ENCODE data around the gene PTPRJ.

PTPRJ gene

GRCh38 chr11:48167380-48167779 lies 187.0 kb downstream of the PTPRJ start:
- H3K4me3 ChIP-seq (ENCODE audit: low read length): no peak overlapping the region
- no peak for DNase-seq (ENCODE audit: low read depth, low spot score)

GRCh38 chr11:48168815-48169214 lies 188.5 kb downstream of the PTPRJ start:
- DNase-seq (ENCODE audit: low read depth, low spot score): no peak
- H3K4me3 ChIP-seq (ENCODE audit: low read length): no peak overlapping the region

- no peak overlapping the region for H3K4me3 ChIP-seq (ENCODE audit: low read length)
Observed at GRCh38 chr11:48169259-48169658, 188.9 kb downstream of the PTPRJ start.

DNA sequence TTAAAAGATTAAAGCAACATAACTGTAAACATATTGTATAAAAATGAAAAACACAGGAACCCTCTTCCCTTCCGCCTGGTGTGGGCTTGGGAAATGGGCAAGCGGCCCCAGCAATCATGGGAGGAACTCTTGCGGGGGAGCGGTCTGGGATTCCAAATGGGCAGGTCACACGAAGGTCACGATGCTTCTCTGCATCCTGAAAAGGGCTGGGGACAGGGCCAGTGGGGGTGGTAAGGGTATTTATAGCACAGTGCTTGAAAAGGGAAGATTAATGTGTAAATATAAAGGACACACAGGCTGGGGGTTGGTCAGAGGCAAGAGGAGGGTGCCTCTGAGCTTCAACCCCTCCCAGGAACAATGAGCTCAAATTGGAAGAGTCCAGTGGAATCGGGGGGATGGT lies 189.4 kb downstream of the PTPRJ start:
- no peak overlapping the region for H3K4me3 ChIP-seq (ENCODE audit: low read length)
- no peak for DNase-seq (ENCODE audit: low read depth, low spot score)

More at GRCh38 chr11:48169259-48169658, 188.9 kb downstream of the PTPRJ start:
- no peak for DNase-seq (ENCODE audit: low read depth, low spot score)

DNA sequence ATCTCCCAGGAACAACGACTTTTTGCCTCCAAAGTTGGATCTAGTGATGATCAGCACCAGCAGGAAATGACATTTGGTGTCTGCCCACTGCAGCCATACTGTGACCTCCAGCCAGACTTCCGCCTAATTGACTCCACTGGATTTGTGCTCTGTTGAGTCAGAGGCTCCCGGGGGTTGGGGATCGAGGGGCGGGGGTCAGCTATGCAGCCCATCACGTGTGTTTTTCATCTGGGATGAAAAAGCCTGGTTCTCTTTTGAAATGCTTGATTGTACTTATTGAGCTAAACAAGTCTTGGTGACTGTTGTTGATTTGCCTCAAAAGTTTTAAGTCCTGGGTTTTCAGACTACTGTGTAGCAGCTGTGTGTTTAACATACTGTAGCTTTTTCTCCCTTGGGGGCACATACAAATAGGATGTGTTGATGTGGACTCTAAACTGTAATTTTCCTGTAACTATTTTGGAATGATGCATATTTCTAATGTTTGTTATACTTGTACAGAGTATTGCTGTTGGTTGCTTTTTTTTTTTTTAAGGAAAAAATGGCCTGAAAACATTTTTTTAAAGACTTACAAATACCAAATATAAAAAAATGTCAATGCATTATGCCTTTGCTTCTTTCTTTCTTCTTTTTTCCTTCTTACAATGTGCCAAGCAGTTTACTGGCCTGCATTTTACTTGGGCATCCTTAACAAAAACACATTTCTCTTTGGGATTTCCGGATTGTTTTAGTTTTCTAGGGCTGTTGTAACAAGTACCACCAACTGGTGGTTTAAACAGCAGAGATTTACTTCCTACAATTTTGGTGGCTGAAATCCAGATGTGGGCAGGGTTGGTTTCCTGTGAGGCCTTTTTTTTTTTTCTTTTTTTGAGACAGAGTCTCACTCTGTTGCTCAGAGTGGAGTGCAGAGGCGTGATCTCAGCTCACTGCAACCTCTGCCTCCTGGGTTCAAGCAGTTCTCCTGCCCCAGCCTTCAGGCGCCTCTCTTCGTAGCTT lies 190.2 kb downstream of the PTPRJ start:
- no peak overlapping the region for H3K4me3 ChIP-seq (ENCODE audit: low read length)
- DNase-seq (ENCODE audit: low read depth, low spot score): peak; percentile 39

- no peak overlapping the region for H3K4me3 ChIP-seq (ENCODE audit: low read length)
- peak; percentile 42 for DNase-seq (ENCODE audit: low read depth, low spot score)
Observed at GRCh38 chr11:48172818-48173609, 192.7 kb downstream of the PTPRJ start.

DNA sequence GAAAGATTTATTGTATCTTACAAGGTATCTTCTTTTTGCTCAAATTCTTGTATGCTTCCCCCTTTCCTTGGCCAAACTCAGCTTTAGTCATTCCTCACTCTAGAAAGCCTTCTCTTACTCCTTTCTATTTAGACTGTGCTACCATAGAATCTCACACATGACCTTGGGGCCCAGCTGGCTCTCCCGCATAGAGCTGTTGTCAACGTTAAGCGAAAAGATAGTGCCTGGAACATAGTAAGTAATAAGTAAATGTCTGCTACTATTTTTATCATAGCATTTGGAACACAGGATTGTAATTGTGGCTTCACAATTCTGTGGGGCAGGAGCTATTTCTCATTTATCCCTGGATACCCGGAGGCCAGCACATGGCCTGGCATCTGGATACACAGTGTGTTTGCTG lies 197.3 kb downstream of the PTPRJ start:
- H3K4me3 ChIP-seq (ENCODE audit: low read length): no peak overlapping the region
- no peak for DNase-seq (ENCODE audit: low read depth, low spot score)

GRCh38 chr11:48180627-48181026 lies 200.3 kb downstream of the PTPRJ start:
- no peak for DNase-seq (ENCODE audit: low read depth, low spot score)
- H3K4me3 ChIP-seq (ENCODE audit: low read length): no peak overlapping the region

- DNase-seq (ENCODE audit: low read depth, low spot score): no peak
- no peak overlapping the region for H3K4me3 ChIP-seq (ENCODE audit: low read length)
Observed at GRCh38 chr11:48182860-48183526, 202.6 kb downstream of the PTPRJ start.

DNA sequence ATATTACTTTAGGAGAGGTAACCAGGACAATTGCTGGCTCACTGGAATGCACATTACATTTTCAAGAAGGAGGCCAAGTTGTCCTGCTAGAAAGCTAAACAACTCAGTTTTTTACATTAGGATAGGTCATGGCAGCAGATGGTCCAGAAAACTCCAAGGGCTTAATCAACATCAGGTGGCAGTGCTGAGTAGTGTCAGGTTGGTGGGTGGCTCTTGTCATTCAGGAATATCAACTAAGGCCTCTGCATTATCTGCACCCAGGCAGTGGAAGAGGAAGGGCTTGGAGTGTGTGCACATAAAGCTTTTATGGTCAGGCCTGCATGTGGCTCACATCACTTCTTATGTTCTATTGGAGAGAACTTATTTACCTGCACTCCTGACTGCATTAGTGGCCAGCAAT lies 204.1 kb downstream of the PTPRJ start:
- no peak for DNase-seq (ENCODE audit: low read depth, low spot score)
- H3K4me3 ChIP-seq (ENCODE audit: low read length): no peak overlapping the region

DNA sequence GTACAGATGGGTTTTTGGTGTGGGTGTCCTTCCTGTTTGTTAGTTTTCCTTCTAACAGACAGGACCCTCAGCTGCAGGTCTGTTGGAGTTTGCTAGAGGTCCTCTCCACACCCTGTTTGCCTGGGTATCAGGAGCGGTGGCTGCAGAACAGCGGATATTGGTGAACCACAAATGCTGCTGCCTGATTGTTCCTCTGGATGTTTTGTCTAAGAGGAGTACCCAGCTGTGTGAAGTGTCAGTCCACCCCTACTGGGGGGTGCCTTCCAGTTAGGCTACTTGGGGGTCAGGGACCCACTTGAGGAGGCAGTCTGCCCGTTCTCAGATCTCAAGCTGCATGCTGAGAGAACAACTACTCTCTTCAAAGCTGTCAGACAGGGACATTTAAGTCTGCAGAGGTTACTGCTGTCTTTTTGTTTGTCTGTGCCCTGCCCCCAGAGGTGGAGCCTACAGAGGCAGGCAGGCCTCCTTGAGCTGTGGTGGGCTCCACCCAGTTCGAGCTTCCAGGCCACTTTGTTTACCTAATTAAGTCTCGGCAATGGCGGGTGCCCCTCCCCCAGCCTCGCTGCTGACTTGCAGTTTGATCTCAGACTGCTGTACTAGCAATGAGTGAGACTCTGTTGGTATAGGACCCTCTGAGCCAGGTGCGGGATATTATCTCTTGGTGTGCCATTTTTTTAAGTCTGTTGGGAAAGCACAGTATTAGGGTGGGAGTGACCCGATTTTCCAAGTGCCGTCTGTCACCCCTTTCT lies 210.7 kb downstream of the PTPRJ start:
- peak; percentile 52 for DNase-seq (ENCODE audit: low read depth, low spot score)
- H3K4me3 ChIP-seq (ENCODE audit: low read length): peak overlapping the region; percentile 36

DNA sequence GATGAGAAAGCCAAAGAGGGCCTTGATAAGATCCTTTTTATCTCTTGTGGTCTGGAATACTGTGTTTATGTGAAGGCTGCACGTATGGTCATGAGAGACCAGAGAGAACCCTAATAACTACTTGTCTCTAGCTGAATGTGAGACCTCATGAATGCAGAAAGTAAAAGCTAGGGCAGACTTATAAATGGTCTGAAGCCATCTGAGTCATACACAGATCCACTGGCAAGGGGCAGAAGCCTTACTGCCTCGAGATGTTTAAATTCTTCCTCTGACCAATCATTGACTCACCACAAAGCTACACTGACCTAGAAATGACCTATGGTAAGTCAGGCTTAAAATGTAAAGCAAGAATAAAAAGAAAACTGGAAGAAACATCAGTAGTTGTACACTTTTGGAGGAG lies 213.5 kb downstream of the PTPRJ start:
- no peak overlapping the region for H3K4me3 ChIP-seq (ENCODE audit: low read length)
- no peak for DNase-seq (ENCODE audit: low read depth, low spot score)

- DNase-seq (ENCODE audit: low read depth, low spot score): no peak
- H3K4me3 ChIP-seq (ENCODE audit: low read length): no peak overlapping the region
Observed at GRCh38 chr11:48207881-48208280, 227.5 kb downstream of the PTPRJ start.

DNA sequence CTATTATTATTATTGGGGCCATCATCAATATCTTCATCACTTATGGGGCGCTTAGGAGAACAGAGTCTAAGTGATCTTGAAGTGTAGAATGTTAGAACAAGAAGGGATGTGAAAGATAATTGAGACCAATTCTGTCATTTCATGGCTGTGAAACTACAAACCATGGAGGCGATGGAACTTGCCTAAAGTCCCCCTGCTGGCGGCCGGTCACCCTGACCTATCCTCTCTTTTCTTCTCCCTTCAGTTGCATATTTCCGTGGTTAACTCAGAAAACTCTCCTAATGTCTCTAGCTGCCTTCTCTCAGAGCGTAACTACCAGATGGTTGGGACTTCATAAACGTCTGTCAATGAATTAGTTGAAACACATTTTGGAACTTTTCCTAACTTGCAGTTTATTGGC lies 229.7 kb downstream of the PTPRJ start:
- no peak overlapping the region for H3K4me3 ChIP-seq (ENCODE audit: low read length)
- no peak for DNase-seq (ENCODE audit: low read depth, low spot score)

- no peak within 1 kb of the TSS for H3K4me3 ChIP-seq (ENCODE audit: low read length)
- DNase-seq (ENCODE audit: low read depth, low spot score): no peak
Observed at GRCh38 chr11:48216510-48216909, 236.2 kb downstream of the PTPRJ start, which contains the start of gene OR4B1. OR4B1 (plus strand) TSS chr11:48216810; CDS start chr11:48216810, 0 bp downstream.
